Ishikawa (cell line): ENCODE measurements around the gene GHSR.

Experiments used
- CEBPB ChIP-seq: IDR thresholded peaks from 2 replicates; pipeline ENCODE4 v1.6.1; 2012
- CREB1 ChIP-seq: IDR thresholded peaks from 2 replicates; pipeline ENCODE4 v1.6.1; 2012; ENCODE audit warnings: low read depth
- EGR1 ChIP-seq: IDR thresholded peaks from 2 replicates; pipeline ENCODE4 v1.6.1; 2012
- EP300 ChIP-seq: IDR thresholded peaks from 2 replicates; pipeline ENCODE4 v1.6.1; 2012; ENCODE audit warnings: borderline replicate concordance
- FOXM1 ChIP-seq: IDR thresholded peaks from 2 replicates; pipeline ENCODE4 v1.6.1; 2012; ENCODE audit warnings: low read depth, borderline replicate concordance
- MAX ChIP-seq: IDR thresholded peaks from 2 replicates; pipeline ENCODE4 v1.6.1; 2012
- NFIC ChIP-seq: IDR thresholded peaks from 2 replicates; pipeline ENCODE4 v1.6.1; 2012
- RAD21 ChIP-seq: IDR thresholded peaks from 2 replicates; pipeline ENCODE4 v1.6.1; 2012; ENCODE audit warnings: low read depth
- REST ChIP-seq: IDR thresholded peaks from 2 replicates; pipeline ENCODE4 v1.6.1; 2012; ENCODE audit warnings: low read depth, mild to moderate bottlenecking
- TAF1 ChIP-seq: IDR thresholded peaks from 2 replicates; pipeline ENCODE4 v1.6.1; 2012; ENCODE audit warnings: low read depth, mild to moderate bottlenecking
- TCF12 ChIP-seq: IDR thresholded peaks from 2 replicates; pipeline ENCODE4 v1.6.1; 2012; ENCODE audit warnings: low read depth
- TEAD4 ChIP-seq: IDR thresholded peaks from 2 replicates; pipeline ENCODE4 v1.6.1; 2012
- USF1 ChIP-seq: IDR thresholded peaks from 2 replicates; pipeline ENCODE4 v1.6.1; 2012
- YY1 ChIP-seq: IDR thresholded peaks from 2 replicates; pipeline ENCODE4 v1.6.1; 2012; ENCODE audit warnings: low read depth
- ZBTB7A ChIP-seq: IDR thresholded peaks from 2 replicates; pipeline ENCODE4 v1.6.1; 2012; ENCODE audit warnings: low read depth

Gene GHSR

GRCh38 chr3:172438186-172438585 lies 10.1 kb downstream of the GHSR start:
- no peak for TF ChIP-seq REST
- TF ChIP-seq EGR1 = no peak
- no peak for TF ChIP-seq YY1

GRCh38 chr3:172437713-172438112 lies 10.5 kb downstream of the GHSR start:
- TF ChIP-seq FOXM1 (no peak), USF1 (no peak), NFIC (no peak), YY1 (no peak), TEAD4 (no peak), CEBPB (no peak), EGR1 (no peak), REST (no peak), RAD21 (no peak), ZBTB7A (no peak), TCF12 (no peak), CREB1 (no peak), MAX (no peak), TAF1 (no peak), EP300 (no peak)

DNA sequence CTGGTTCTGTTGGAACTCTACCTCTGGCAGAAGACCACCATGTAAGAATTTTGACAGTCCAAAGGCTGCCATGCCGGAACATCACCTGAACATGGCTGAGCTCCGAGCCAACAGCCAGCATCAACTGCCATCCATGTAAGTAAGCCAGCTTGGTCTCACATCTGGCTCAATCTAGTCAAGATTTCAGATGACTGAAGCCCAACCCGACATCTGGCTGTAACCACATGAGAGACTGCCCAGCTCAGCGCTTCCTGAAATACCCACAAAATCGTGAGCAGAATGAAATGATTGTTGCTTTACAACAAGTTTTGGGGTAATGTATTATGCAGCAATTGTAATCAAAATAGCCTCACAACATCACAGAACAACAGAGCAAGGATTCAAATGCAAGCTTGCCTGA lies 32.9 kb downstream of the GHSR start:
- TF ChIP-seq EP300 (no peak), MAX (no peak), TAF1 (no peak), ZBTB7A (no peak)

- TF ChIP-seq RAD21 (no peak), TCF12 (no peak), NFIC (no peak), REST (no peak), CREB1 (no peak), CEBPB (no peak), EGR1 (no peak), ZBTB7A (no peak), MAX (no peak), TAF1 (no peak), EP300 (no peak), USF1 (no peak)
Observed at GRCh38 chr3:172411478-172411947, 36.7 kb downstream of the GHSR start.
